Measurements from ENCODE around the gene DNAH14.

GRCh38 chr1:225070972-225071371, 141.5 kb downstream of the DNAH14 start:
- no peak for TF ChIP-seq CTCF (IDR thresholded peaks at IDR 0.05)
- no peak for TF ChIP-seq ZFX (IDR thresholded peaks at IDR 0.05; ENCODE audit: borderline replicate concordance)

All from 22Rv1 (cell line).